GM12872 (cell line): ENCODE results near the gene ADGRG1.

Source experiments
- CTCF ChIP-seq: IDR thresholded peaks from 3 replicates; pipeline ENCODE4 v1.5.1; 2011; ENCODE audit warnings: low read depth, mild to moderate bottlenecking, low read length, moderate library complexity; ENCODE audit not compliant: insufficient read depth

The ADGRG1 gene

GRCh38 chr16:57623251-57624043 is 5.0 kb upstream of the ADGRG1 start:
- no peak for TF ChIP-seq CTCF

GRCh38 chr16:57624044-57624688 is 4.3 kb upstream of the ADGRG1 start:
- no peak for TF ChIP-seq CTCF

- no peak for TF ChIP-seq CTCF
These were observed 3.5 kb upstream of the ADGRG1 start for GRCh38 chr16:57624806-57625500.

- TF ChIP-seq CTCF = no peak
These were observed 1.8 kb upstream of the ADGRG1 start for GRCh38 chr16:57626420-57627170.

- no peak for TF ChIP-seq CTCF
These were observed 1.1 kb upstream of the ADGRG1 start for GRCh38 chr16:57627184-57627871.

- no peak for TF ChIP-seq CTCF
These were observed 408 bp downstream of the ADGRG1 start for GRCh38 chr16:57628783-57629293.
